Endothelial cell of hepatic sinusoid (primary cell): ENCODE data around the gene TNFRSF18.

ENCODE experiments used
- in situ Hi-C: cut with HindIII; loops from 2 replicates; pipeline ENCODE4 v1.10.0; 2017; ENCODE audit warnings: low sequenced_read_pairs

Gene TNFRSF18

GRCh38 chr1:1168451-1169411 is 37.7 kb downstream of the TNFRSF18 start:
- in situ Hi-C loops = no loop called here

GRCh38 chr1:1167841-1168450 is 38.4 kb downstream of the TNFRSF18 start:
- in situ Hi-C loops = no loop called here

- in situ Hi-C loops = no loop called here
These were observed 39.0 kb downstream of the TNFRSF18 start for GRCh38 chr1:1167398-1167821.

GRCh38 chr1:1166642-1167397 is 39.6 kb downstream of the TNFRSF18 start:
- in situ Hi-C loops = no loop called here

- in situ Hi-C loops = no loop called here
These were observed 40.4 kb downstream of the TNFRSF18 start for GRCh38 chr1:1165900-1166421.

- in situ Hi-C loops = no loop called here
These were observed 40.9 kb downstream of the TNFRSF18 start for GRCh38 chr1:1165485-1165884.

GRCh38 chr1:1164701-1165451 is 41.5 kb downstream of the TNFRSF18 start:
- in situ Hi-C loops = no loop called here

- in situ Hi-C loops = no loop called here
These were observed 42.1 kb downstream of the TNFRSF18 start for GRCh38 chr1:1164361-1164700.

GRCh38 chr1:1163538-1164070 is 42.8 kb downstream of the TNFRSF18 start:
- in situ Hi-C loops = no loop called here

- in situ Hi-C loops = no loop called here
These were observed 43.5 kb downstream of the TNFRSF18 start for GRCh38 chr1:1162597-1163537.

- in situ Hi-C loops = no loop called here
These were observed 44.7 kb downstream of the TNFRSF18 start for GRCh38 chr1:1161683-1162079.

- in situ Hi-C loops = no loop called here
These were observed 45.2 kb downstream of the TNFRSF18 start for GRCh38 chr1:1161078-1161682.

GRCh38 chr1:1160281-1160930 is 46.0 kb downstream of the TNFRSF18 start:
- in situ Hi-C loops = no loop called here

GRCh38 chr1:1157914-1158710 is 48.3 kb downstream of the TNFRSF18 start:
- in situ Hi-C loops = loop anchor here (5.0 kb wide), 1 partner anchor 69 kb away; no protein-coding TSS in a partner anchor

GRCh38 chr1:1157426-1157913 is 48.9 kb downstream of the TNFRSF18 start:
- in situ Hi-C loops = loop anchor here (5.0 kb wide), 1 partner anchor 70 kb away; no protein-coding TSS in a partner anchor

GRCh38 chr1:1157033-1157365 is 49.4 kb downstream of the TNFRSF18 start:
- in situ Hi-C loops = loop anchor here (5.0 kb wide), 1 partner anchor 70 kb away; no protein-coding TSS in a partner anchor
